Skeletal muscle satellite cell (primary cell): ENCODE data around the gene KRT83.

Experiments used
- H3K27me3 ChIP-seq: 2 replicates; pipeline ENCODE4 v1.7.0; 2013; ENCODE audit warnings: low read length; ENCODE audit not compliant: control insufficient read depth, insufficient read depth
- H3K36me3 ChIP-seq: 2 replicates; pipeline ENCODE4 v1.7.0; 2013; ENCODE audit warnings: mild to moderate bottlenecking, control low read depth, low read length; ENCODE audit not compliant: insufficient read depth
- H3K4me1 ChIP-seq: 2 replicates; pipeline ENCODE4 v1.7.0; 2013; ENCODE audit warnings: low read length; ENCODE audit not compliant: control insufficient read depth, insufficient read depth
- H3K4me2 ChIP-seq: 2 replicates; pipeline ENCODE4 v1.7.0; 2013; ENCODE audit warnings: mild to moderate bottlenecking, low read length
- H3K4me3 ChIP-seq: 2 replicates; pipeline ENCODE4 v1.7.0; 2013; ENCODE audit warnings: low read length
- H3K9ac ChIP-seq: 2 replicates; pipeline ENCODE4 v1.7.0; 2013; ENCODE audit warnings: mild to moderate bottlenecking, low read depth, low read length, moderate library complexity
- H3K9me3 ChIP-seq: replicated peaks from 2 replicates; pipeline ENCODE4 v1.7.0; 2013; ENCODE audit warnings: mild to moderate bottlenecking, control low read depth, low read length

KRT83 gene

DNA sequence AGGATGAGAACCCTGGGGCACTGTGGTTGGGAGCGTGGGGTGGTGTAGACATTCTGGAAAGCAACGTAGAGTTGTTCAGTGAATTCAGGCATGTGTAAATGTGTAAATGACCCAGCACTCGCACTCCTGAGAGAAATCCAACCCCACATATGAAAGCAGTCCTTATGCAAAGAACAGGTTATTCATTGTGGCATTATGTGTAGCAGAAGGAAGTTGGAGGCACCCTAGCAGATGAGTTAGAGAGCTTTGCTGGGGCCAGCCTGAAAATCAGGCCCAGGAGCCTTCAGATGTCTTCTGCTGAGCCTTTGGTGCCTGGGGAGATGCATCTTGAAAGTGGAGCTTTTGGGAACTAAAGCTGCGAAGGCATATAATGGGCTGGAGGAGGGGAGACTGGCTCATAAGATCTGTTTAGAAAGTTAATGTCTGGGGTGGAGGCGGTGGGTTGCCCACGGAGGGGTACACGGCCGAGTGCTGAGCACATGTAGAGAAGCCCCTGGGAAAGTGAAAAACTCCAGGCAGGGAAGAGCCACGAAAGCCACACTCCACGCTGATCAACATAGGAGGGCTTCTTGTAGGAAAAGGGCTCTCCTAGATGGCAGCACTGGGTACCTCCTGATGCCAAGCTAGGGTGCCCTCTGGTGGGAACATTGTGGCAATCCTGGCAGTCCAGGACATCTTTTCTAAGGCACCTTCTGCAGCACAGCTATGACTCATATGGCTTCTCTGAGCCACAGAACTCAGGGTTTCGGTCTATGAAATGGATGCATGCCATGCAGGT is 6.0 kb upstream of the KRT83 start:
- Histone ChIP-seq H3K9ac (no peak overlapping the region), H3K4me3 (no peak overlapping the region), H3K9me3 (no peaks in the 10 kb centered on the region), H3K4me2 (no peak overlapping the region), H3K27me3 (peaks cover 32% of the 10 kb centered on the region), H3K4me1 (no peaks in the 10 kb centered on the region), H3K36me3 (no peaks in the 10 kb centered on the region)

DNA sequence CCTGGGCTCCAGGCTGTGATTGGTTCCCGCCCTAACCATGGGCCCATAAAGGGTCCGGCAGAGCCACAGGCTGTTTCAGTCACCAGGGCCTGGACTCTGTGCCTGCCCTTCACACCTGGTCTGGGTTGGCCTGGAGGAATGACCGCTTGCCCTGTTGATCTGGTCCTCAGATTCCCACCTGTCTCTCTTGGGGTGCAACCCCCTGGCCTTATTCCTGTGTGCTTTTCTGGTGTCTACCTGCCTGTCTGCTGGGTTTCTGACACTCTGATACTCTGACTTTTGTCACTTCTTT is 2.9 kb upstream of the KRT83 start:
- Histone ChIP-seq H3K4me1 (no peaks in the 10 kb centered on the region), H3K9ac (no peak overlapping the region), H3K27me3 (peaks cover 42% of the 10 kb centered on the region), H3K36me3 (no peaks in the 10 kb centered on the region), H3K4me2 (no peak overlapping the region), H3K4me3 (no peak overlapping the region), H3K9me3 (no peaks in the 10 kb centered on the region)

GRCh38 chr12:52323416-52324152 is 2.4 kb upstream of the KRT83 start:
- no peaks in the 10 kb centered on the region for H3K4me1 ChIP-seq
- no peak overlapping the region for H3K9ac ChIP-seq
- H3K36me3 ChIP-seq = no peaks in the 10 kb centered on the region
- no peak overlapping the region for H3K4me3 ChIP-seq
- H3K9me3 ChIP-seq = no peaks in the 10 kb centered on the region
- no peak overlapping the region for H3K4me2 ChIP-seq
- peaks cover 47% of the 10 kb centered on the region for H3K27me3 ChIP-seq

DNA sequence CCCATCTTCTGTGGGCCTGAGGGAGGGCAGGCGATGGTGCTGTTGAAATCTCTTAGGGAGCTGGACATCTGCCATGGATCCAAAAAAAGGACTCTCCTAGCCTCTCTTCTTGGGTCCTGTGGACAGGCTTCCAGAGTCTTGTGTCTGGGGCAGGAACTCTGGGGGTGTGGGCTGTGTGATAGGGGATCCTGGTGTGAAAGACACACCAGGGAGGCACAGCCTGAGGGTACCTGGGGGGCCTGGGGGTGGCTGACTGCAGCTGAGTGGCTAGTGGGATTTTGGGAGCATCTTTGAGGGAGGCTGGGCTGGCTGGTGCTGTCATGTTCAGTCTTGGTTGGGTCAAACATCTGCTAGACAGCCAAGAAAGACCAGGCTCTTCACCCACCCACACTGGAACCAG is 1.8 kb upstream of the KRT83 start:
- H3K9ac ChIP-seq = no peak overlapping the region
- no peak overlapping the region for H3K4me2 ChIP-seq
- no peaks in the 10 kb centered on the region for H3K9me3 ChIP-seq
- H3K36me3 ChIP-seq = no peaks in the 10 kb centered on the region
- H3K4me3 ChIP-seq = no peak overlapping the region
- H3K27me3 ChIP-seq = peaks cover 51% of the 10 kb centered on the region
- no peaks in the 10 kb centered on the region for H3K4me1 ChIP-seq

DNA sequence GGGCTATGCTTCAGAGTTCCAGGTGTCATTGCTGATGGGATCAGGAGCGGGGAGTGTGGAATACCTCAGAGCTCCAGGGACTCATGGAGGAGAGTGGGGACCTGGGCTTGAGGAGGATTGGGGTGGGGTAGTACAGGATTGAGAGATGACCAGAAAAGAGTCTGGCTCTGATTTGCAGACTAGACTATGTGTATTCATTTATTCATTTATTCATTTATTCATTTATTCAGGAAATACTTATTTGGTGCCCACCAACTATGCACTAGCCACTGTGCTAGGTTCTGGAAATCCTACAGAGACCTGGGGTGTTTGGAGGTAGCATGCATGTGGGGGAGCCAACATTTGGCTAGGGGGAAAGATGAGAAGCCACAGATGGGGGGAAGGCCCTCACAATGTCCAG is 871 bp upstream of the KRT83 start:
- Histone ChIP-seq H3K36me3 (no peaks in the 10 kb centered on the region), H3K4me3 (no peak overlapping the region), H3K4me1 (no peaks in the 10 kb centered on the region), H3K27me3 (peaks cover 51% of the 10 kb centered on the region), H3K9me3 (no peaks in the 10 kb centered on the region), H3K9ac (no peak overlapping the region), H3K4me2 (no peak overlapping the region)

- no peak overlapping the region for H3K9ac ChIP-seq
- H3K9me3 ChIP-seq = no peaks in the 10 kb centered on the region
- H3K4me1 ChIP-seq = no peaks in the 10 kb centered on the region
- no peak overlapping the region for H3K4me2 ChIP-seq
- peaks cover 51% of the 10 kb centered on the region for H3K27me3 ChIP-seq
- H3K36me3 ChIP-seq = no peaks in the 10 kb centered on the region
- H3K4me3 ChIP-seq = no peak overlapping the region
Observed at GRCh38 chr12:52321418-52321817, 220 bp upstream of the KRT83 start.

GRCh38 chr12:52319097-52319496 is 2.1 kb downstream of the KRT83 start:
- Histone ChIP-seq H3K27me3 (peaks cover 58% of the 10 kb centered on the region), H3K9ac (no peak overlapping the region), H3K9me3 (no peaks in the 10 kb centered on the region), H3K4me2 (no peak overlapping the region), H3K36me3 (no peaks in the 10 kb centered on the region), H3K4me3 (no peak overlapping the region), H3K4me1 (no peaks in the 10 kb centered on the region)

GRCh38 chr12:52318241-52318990 is 2.8 kb downstream of the KRT83 start:
- Histone ChIP-seq H3K9me3 (no peaks in the 10 kb centered on the region), H3K36me3 (no peaks in the 10 kb centered on the region), H3K4me2 (no peak overlapping the region), H3K27me3 (peaks cover 62% of the 10 kb centered on the region), H3K4me1 (no peaks in the 10 kb centered on the region), H3K9ac (no peak overlapping the region), H3K4me3 (no peak overlapping the region)

DNA sequence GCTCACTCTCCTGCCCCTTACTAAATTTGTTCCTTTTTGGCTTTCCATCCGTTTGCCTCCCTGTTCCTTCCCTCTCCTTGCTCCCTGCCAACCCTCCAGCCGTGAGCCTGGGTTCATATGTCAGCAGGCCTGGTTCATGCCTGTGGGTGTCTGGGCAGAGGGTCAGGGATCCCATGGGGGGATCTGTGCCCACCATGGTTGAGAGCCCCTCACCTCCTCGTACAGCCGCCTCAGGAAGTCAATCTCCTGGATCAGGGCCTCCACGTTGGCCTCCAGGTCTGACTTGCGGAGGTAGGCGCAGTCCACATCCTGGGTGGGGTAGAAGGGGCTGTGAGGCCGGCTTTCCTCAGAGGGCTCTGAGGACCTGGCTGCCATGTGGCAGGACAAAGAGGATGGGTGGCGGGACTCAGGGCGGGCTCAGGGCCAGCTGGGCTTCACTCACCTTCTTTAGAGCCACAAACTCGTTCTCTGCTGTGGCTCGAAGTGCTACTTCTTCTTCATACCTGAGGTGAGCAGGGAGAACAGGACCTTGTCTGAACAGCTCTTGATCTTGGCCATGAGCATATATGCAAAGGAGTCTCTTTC is 3.6 kb downstream of the KRT83 start:
- no peak overlapping the region for H3K4me3 ChIP-seq

GRCh38 chr12:52316701-52317100 is 4.5 kb downstream of the KRT83 start:
- H3K4me3 ChIP-seq = no peak overlapping the region
- no peak overlapping the region for H3K4me2 ChIP-seq
- H3K27me3 ChIP-seq = peaks cover 50% of the 10 kb centered on the region
- H3K9ac ChIP-seq = no peak overlapping the region
- H3K36me3 ChIP-seq = no peaks in the 10 kb centered on the region
- H3K4me1 ChIP-seq = no peaks in the 10 kb centered on the region
- no peaks in the 10 kb centered on the region for H3K9me3 ChIP-seq

More for the DNA sequence above, 3.6 kb downstream of the KRT83 start:
- Histone ChIP-seq H3K36me3 (no peaks in the 10 kb centered on the region), H3K9me3 (no peaks in the 10 kb centered on the region), H3K4me2 (no peak overlapping the region), H3K4me1 (no peaks in the 10 kb centered on the region), H3K9ac (no peak overlapping the region), H3K27me3 (peaks cover 57% of the 10 kb centered on the region)

DNA sequence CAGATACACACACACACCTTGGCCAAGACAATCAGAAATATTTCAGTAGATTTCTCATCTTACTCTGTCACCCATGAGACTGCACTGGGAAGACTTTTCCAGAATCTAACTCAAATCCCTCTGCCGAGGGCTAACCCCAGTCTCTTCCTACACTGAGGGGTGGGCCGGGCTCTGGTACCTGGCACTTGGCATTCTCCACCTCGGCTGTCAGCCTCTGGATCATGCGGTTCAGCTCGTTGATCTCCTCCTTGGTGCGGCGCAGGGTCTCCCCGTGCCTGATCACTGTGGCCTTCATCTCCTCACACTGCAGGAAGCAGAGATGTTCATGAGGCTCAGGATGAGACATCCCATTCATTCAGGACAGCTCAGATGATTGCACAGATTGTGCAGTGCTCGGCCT is 4.9 kb downstream of the KRT83 start:
- no peak overlapping the region for H3K4me3 ChIP-seq
- H3K9ac ChIP-seq = no peak overlapping the region
- no peak overlapping the region for H3K4me2 ChIP-seq
- H3K9me3 ChIP-seq = no peaks in the 10 kb centered on the region
- no peaks in the 10 kb centered on the region for H3K36me3 ChIP-seq
- H3K4me1 ChIP-seq = peaks cover 3% of the 10 kb centered on the region
- peaks cover 46% of the 10 kb centered on the region for H3K27me3 ChIP-seq
